Left renal cortex interstitium (tissue), 4 donors: Measurements from ENCODE around the gene OTUB2. TPM values are rescaled to one million over a fixed set of nuclear protein-coding genes. Genes with fewer than 3 reads are reported as not detected.

ENCODE experiments used
- DNase-seq, 4 donors: peaks; one replicate each; pipeline ENCODE4 v3.0.0-alpha.2; 2013; ENCODE audit warnings: low read depth in 4 of 4, low spot score in 2 of 4, missing footprints in 1 of 4
- polyA plus RNA-seq, 4 donors: library from polyadenylated mRNA; unstranded; fragments of 120-200 nt; gene quantifications; one replicate each; pipeline ENCODE4 v1.2.1, GENCODE V29; 2013; ENCODE audit not compliant: insufficient read length in 4 of 4

OTUB2 gene
- 1 to 10 TPM; 4.2 to 5.0 (median 4.6) TPM for polyA plus RNA-seq

GRCh38 chr14:94026173-94026888, at the start of gene OTUB2:
Gene OTUB2 (plus strand): TSS chr14:94026340. CDS start chr14:94026538, 198 bp downstream.
- peak; percentile 97 to 99 (median 98) for DNase-seq

- DNase-seq, result no peak
Observed at GRCh38 chr14:93976477-93977057, 49.6 kb upstream of the OTUB2 start, which contains the start of gene ASB2. Gene ASB2 (minus strand): TSS chr14:93976570. CDS start chr14:93964539, 12,031 bp downstream.

- DNase-seq, result no peak
Observed at GRCh38 chr14:93977171-93977570, 49.0 kb upstream of the OTUB2 start.

GRCh38 chr14:93977790-93978581, 48.2 kb upstream of the OTUB2 start:
- no peak for DNase-seq

- DNase-seq, result no peak
Observed at GRCh38 chr14:93978735-93979134, 47.4 kb upstream of the OTUB2 start.

GRCh38 chr14:93980456-93981201, 45.5 kb upstream of the OTUB2 start:
- no peak for DNase-seq

GRCh38 chr14:93981316-93982229, 44.6 kb upstream of the OTUB2 start:
- DNase-seq, result no peak

GRCh38 chr14:93982230-93983007, 43.7 kb upstream of the OTUB2 start:
- DNase-seq, result no peak

GRCh38 chr14:93984070-93984469, 42.1 kb upstream of the OTUB2 start:
- DNase-seq, result no peak

- no peak for DNase-seq
Observed at GRCh38 chr14:93984987-93985410, 41.1 kb upstream of the OTUB2 start.

- no peak for DNase-seq
Observed at GRCh38 chr14:93986955-93987354, 39.2 kb upstream of the OTUB2 start.

- no peak for DNase-seq
Observed at GRCh38 chr14:93987376-93987775, 38.8 kb upstream of the OTUB2 start.

GRCh38 chr14:93987815-93988476, 38.2 kb upstream of the OTUB2 start:
- no peak for DNase-seq

GRCh38 chr14:93989939-93990338, 36.2 kb upstream of the OTUB2 start:
- no peak for DNase-seq

- no peak for DNase-seq
Observed at GRCh38 chr14:93991212-93991611, 34.9 kb upstream of the OTUB2 start.

- no peak for DNase-seq
Observed at GRCh38 chr14:93991649-93992048, 34.5 kb upstream of the OTUB2 start.

GRCh38 chr14:93993382-93993781, 32.8 kb upstream of the OTUB2 start:
- no peak for DNase-seq
